GM19099 (cell line): Measurements from ENCODE around the gene KLHL33.

Source experiments
- POLR2A ChIP-seq: IDR thresholded peaks from 3 replicates; pipeline ENCODE4 v1.6.1; 2011; ENCODE audit warnings: low read depth; ENCODE audit not compliant: insufficient read length; ENCODE audit errors: extremely low read depth

Gene KLHL33

DNA sequence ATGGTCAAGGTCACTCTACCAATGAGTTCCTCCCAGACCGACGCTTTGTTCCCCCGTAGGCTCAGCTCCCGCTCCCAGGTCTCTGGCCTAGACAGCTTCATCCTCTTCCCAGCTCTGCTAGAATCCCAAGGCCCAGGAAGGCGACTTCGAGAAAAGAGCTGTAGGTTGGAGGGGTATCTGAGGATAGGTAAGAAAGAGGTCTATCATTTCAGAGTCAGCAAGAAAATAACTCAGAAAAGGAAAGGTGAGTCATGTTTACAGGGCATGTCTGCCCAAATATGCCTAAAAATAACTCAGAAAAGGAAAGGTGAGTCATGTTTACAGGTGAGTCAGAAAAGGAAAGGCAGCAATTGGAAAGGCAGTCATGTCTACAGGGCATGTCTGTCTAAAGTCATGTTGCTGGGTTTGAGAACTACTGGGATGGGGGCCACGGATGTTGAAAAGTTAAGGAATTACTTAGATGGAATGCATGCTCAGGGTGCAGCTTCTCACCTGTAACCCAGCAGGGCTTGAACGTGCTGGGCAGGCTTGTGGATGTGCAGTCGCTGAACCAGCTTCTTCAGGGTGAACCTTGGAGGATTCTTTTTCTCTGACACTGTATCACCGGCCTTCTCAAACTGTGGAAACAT lies 34.9 kb downstream of the KLHL33 start:
- TF ChIP-seq POLR2A, result no peak

DNA sequence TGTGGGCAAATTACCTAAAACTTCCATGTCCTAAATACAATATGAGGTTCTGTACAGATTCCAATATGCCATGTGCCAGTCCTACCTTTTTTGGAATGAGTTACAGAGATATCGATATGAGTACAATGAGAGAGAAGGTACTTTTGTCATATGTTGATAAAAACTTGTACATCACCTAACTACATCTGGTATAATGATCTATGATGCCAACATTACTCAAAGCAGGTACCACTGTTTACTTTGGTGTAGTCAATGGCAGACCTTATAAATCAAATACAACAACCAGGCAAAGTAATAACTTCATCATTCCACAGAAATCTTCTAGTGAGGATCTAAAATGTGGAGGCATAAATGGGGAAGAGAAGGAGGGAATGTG lies 35.4 kb downstream of the KLHL33 start:
- TF ChIP-seq POLR2A, result no peak

DNA sequence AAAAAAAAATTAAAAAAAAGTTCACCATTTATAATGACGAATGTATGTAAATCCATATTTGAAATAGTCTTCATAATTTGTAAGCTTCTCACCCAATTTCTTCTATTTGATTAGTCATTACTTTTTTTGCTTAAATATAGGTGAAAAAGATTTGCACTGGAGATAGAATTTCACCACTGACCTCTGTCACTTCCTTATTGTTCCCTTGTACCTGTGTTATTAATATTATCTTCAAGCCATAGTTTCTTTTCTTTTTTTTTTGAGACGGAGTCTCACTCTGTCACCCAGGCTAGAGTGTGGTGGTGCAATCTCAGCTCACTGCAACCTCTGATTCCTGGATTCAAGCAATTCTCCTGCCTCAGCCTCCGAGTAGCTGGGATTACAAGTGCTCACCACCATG lies 38.5 kb downstream of the KLHL33 start:
- no peak for TF ChIP-seq POLR2A

DNA sequence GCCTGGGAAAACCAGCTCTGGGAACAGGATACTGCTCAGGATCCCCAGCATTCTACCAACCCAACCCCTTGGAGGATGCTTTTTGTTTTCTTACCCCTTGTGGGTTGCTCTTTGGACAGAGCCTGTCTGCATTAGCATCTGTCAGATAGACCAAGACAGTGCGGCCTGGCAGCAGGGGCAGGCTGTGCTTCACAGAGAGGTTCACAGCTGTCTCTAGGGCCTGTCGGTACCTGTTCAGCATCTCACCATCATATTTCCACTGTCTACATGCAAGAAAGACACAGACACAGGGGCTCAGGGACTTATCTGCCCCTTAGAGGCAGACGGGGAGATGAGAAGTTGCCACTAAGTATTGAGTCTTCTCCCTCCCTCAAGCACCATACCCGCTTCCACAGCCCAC lies 44.5 kb downstream of the KLHL33 start:
- TF ChIP-seq POLR2A, result no peak

DNA sequence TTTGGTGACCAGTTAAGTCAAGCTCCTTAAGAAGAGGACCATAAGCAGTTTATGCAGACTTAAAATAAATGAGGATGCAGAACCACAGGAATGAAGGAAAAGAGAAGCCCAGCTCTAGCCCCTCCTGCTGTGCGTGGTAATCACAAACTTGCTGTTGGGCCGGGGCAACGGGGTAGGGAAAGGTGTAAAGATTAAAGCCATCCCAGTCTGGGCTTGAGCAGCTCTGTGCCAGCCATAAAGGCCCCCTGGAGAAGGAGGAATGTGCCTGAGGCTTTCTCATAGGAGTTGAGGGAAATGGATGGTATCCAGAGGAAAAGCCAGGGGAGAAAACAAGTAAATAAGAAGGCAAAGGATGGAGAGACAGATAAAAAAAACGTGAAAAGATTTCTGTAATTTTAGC lies 47.8 kb downstream of the KLHL33 start:
- TF ChIP-seq POLR2A, result no peak

DNA sequence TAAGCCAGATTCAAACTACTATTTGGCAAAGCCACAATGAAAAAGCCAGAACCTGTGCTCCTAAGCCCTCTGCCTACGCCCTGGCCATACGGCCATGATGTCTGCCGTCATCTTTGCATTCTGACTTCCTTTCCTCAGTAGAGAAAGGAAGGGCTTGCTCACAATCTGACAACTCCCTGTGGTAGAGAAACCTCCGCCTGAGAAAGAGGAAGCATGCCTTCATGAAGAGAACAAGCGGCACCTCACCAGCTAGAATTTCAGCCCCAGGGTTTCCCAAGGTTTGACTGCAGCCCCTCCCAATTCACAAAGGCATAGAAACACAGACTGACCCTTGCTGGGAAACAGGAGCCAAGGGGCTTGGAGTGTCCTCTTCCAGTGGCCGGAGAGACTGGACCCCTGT lies 48.4 kb downstream of the KLHL33 start:
- TF ChIP-seq POLR2A, result no peak

DNA sequence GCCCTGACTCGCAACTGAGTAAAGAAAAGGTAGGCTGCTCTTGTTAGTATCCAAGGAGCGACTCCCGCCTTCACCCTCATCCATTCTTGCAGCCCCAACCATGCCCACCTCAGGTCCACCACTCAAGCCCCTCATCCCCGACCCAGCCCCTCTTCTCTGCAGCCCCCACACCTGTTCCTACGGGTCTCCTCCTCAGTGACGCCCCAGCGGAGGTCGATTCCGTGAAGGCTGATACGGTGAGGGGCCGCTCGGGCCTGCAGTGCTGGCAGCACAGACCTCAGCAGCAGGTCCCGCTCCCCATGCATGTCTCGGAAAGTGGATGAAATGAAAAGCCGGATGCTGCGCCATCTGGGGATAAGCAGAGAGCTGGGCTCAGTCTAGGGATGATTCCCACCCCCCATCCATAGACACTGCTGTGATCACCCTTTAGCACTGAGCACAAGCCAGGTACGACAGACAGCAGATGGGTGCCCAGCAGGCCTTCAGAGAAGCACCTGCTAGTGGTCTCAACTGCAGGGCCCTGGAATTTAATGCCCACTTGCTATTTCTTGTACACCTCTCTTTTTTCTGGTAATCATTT lies 49.6 kb downstream of the KLHL33 start:
- no peak for TF ChIP-seq POLR2A

DNA sequence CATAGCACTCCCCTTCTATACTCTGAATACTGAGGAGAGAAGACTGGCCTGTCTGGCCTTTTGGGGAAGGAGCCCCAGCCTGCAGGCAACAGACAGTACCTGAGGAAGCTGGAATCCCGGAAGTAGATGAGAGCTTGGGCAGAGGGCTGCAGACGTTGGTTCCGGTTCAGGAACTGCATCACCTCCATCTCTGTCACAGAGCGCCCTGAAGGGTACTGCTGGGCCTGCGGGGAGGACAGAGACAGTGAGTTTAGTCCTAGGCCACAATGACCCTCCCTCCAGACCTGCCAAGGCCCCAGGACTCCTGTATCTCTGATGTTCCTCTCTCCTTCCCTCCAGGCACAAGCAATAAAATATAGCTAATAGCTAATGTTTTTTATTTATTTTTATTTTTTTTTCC lies 51.1 kb downstream of the KLHL33 start:
- TF ChIP-seq POLR2A, result no peak

DNA sequence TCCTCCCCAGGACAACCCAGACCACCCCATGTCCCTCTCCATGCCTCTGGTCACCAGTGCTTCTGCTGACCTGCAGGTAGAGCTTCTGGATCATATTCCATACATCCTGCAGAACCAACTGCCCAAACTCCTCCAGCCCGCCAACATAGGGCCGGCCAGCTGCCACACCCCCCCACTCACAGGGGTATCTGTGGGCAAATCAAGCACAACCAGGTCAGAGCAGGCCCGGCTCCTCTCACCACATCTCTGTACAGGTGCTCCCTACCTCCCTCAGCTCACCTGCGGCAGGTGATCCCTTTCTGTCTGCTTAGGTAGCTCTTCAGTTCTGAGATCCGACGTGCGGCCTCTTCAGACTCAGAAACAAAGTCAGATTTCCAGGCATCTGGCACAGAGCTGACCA lies 51.6 kb downstream of the KLHL33 start:
- TF ChIP-seq POLR2A, result no peak

DNA sequence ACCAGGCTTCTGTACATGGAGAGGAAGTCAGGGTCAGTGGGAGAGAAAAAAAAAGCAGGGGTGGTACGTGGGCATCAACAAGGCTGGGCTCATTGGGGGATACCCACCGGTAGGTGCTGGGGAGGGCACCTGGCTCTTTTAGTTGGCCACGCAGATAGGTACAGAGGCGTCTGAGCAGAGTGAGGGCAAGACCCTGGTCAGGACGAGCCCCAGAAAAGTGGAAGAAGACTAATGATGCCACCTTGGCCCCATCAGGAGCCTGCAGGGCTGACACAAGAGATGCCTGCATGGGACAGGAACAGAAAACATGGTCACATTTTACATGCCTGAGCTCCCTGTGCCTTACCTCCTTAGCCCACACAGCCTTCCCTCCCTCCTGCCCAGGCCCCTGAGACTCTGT lies 52.3 kb downstream of the KLHL33 start:
- no peak for TF ChIP-seq POLR2A

DNA sequence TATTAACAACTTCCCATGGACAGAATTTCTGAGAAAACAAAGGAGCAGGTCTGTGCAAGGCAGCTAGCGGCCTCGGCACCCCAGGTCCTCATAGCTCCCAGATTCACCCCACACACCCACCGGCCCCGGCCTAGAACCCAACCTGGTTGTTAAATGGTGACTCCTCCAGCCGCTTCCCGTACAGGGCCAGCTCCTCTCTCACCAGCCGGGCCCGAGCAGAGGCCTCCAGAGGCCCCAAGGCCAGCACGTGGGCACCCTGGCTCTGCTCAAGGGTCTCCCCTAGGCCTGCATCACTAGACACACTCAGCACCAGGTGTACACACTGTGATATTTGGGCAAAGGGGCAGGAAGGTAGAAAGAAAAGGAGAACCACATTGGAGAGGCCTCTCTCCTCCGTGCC lies 52.9 kb downstream of the KLHL33 start:
- no peak for TF ChIP-seq POLR2A

DNA sequence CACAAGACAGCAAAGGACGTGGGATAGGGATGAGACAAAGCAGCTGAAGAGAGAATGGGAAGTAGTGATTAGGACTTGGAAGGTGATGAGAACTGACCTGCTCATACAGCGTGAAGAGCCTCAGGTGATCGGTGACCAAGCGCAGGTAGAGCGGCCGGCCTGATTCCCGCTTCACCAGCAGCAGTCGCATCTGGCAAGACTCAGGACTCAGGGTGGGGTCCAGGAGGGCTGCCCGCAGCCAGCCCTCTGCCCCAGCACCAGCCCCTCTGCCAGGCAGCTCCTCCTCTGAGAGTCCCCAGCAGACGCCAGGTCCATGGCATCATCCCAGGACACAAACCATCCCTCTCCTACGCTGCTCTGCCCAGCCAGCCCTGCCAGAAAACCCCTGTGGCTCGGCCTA lies 53.4 kb downstream of the KLHL33 start:
- no peak for TF ChIP-seq POLR2A

DNA sequence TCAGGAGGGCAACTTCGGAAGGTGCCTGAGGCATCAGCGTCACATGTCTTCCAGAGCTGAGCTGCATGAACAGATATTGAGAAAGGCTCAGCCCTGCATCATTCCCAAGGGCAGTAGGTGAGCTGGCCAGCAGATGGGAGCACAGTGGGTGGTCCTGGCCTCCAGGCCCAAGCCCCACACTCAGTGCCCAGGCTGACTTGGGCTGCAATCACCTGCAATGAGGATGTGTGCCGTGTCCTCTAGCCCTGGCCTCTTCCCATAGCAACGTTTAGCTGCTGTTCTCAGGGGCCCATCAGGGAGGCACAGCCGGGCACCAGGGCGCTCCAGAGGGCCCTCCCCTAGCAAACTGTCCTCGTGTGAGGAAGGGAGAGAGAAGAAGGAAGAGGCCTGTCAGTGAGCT lies 54.6 kb downstream of the KLHL33 start:
- no peak for TF ChIP-seq POLR2A

DNA sequence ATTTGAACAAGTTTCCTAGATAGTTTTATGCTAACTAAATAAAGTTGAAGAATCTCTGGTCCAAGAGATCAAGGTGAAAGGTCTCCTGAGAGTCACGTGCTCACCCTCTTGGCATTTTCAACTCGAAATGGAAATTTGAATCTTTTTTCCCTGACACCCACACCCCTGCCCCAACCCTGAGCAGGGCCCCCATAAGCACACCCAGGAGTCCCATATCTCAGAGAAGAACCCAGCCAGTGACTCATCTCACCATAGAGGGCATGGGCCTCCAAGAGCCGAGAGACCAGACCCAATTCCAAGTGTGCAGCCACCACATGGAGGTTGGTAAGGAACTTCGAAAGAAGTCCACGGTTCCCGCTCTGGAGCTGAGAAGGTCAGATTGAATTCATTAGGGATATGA lies 55.3 kb downstream of the KLHL33 start:
- no peak for TF ChIP-seq POLR2A

DNA sequence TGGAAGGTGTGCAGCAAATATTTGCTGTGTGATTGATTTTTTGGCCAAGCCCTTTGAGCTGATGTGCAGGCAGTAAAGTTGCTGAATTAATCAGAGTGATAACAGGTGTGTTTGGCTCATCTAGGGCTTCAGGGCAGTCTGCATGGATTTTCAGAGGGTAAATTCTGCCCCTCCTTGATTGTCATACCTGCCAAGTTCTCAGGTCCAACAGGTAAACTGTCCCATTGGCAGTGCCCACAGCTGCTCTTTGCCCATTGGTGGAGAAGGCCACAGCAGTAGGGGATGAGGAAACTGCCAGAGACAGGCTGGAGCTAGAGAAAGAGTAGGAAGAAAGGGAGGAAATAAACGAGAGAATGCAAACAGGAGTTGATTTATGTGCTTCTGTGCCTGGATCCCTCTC lies 56.2 kb downstream of the KLHL33 start:
- no peak for TF ChIP-seq POLR2A

DNA sequence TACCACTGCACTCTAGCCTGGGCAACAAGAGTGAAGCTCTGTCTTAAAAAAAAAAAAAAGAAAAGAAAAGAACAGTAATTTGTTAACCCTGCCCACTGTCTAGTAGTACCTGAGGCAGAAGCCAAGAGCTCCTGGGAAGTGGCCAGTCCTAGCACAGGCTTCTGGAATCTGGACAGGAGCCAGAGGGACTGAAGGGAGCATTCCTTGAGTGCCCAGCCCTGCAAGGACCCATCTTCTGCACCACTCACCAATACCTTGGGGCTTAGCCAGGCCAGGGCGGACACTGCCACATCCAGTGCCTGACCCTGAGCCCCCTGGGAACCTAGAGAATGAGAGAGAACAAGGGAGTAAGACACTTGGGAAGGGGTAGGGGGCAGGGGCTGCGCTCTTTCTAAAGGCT lies 58.8 kb downstream of the KLHL33 start:
- TF ChIP-seq POLR2A, result no peak

DNA sequence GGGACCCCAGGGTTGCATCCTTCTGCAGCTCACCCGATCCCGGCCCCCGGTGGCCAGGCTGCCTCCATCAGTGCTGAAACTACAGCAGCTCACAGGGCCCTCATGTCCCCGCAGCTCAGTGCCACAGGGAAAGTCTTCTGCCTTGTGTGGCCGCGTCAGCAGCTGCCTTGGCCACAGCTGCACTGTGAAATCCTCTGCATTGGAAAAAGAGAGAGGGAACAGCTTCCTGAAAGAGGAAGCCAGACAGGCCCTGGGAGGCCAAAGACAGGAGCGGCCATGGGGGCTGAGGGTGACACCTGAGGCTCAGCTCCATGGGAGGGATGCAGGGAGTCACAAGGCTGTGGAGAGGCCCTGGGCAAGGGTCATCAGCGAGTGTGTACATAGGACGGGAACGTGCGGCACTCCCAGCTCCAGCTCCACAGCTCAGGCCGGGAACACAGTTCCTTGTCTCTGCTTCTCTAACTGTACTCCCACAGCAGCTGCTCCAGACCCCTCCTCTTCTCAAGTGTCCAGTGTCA lies 59.8 kb downstream of the KLHL33 start:
- TF ChIP-seq POLR2A, result no peak
